ENCODE data around the gene EDC4. TPM values are rescaled to one million over a fixed set of nuclear protein-coding genes. Genes with fewer than 3 reads are reported as not detected.

EDC4 gene
- total and polyA plus RNA-seq, 2 of the 13 experiments (the other 11 are each of a cell fraction or from before 2014, with no cell fraction given) = 51.4 to 59.1 TPM

- peak; percentile 17; the same call in 1 of the 2 replicates for TF ChIP-seq ISL2 (CRISPR knock-in tag; IDR thresholded peaks at IDR 0.05)
- peak; percentile 63; the same call in 1 of the 2 replicates for TF ChIP-seq ZZZ3 (CRISPR knock-in tag; IDR thresholded peaks at IDR 0.05; ENCODE audit: borderline replicate concordance)
- no peak for TF ChIP-seq ZKSCAN8 (CRISPR knock-in tag; IDR thresholded peaks at IDR 0.05; ENCODE audit: borderline replicate concordance)
- TF ChIP-seq, protein P1, sequence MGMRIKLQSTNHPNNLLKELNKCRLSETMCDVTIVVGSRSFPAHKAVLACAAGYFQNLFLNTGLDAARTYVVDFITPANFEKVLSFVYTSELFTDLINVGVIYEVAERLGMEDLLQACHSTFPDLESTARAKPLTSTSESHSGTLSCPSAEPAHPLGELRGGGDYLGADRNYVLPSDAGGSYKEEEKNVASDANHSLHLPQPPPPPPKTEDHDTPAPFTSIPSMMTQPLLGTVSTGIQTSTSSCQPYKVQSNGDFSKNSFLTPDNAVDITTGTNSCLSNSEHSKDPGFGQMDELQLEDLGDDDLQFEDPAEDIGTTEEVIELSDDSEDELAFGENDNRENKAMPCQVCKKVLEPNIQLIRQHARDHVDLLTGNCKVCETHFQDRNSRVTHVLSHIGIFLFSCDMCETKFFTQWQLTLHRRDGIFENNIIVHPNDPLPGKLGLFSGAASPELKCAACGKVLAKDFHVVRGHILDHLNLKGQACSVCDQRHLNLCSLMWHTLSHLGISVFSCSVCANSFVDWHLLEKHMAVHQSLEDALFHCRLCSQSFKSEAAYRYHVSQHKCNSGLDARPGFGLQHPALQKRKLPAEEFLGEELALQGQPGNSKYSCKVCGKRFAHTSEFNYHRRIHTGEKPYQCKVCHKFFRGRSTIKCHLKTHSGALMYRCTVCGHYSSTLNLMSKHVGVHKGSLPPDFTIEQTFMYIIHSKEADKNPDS (CRISPR knock-in tag; IDR thresholded peaks at IDR 0.05) = peak; percentile 82; the same call in 1 of the 2 replicates
- TF ChIP-seq ISX (CRISPR knock-in tag; conservative IDR thresholded peaks at IDR 0.05) = no peak
- TF ChIP-seq ZBTB4 (CRISPR knock-in tag; IDR thresholded peaks at IDR 0.05; ENCODE audit: borderline replicate concordance) = peak; percentile 54; the same call in 1 of the 2 replicates
- TF ChIP-seq, protein P2, sequence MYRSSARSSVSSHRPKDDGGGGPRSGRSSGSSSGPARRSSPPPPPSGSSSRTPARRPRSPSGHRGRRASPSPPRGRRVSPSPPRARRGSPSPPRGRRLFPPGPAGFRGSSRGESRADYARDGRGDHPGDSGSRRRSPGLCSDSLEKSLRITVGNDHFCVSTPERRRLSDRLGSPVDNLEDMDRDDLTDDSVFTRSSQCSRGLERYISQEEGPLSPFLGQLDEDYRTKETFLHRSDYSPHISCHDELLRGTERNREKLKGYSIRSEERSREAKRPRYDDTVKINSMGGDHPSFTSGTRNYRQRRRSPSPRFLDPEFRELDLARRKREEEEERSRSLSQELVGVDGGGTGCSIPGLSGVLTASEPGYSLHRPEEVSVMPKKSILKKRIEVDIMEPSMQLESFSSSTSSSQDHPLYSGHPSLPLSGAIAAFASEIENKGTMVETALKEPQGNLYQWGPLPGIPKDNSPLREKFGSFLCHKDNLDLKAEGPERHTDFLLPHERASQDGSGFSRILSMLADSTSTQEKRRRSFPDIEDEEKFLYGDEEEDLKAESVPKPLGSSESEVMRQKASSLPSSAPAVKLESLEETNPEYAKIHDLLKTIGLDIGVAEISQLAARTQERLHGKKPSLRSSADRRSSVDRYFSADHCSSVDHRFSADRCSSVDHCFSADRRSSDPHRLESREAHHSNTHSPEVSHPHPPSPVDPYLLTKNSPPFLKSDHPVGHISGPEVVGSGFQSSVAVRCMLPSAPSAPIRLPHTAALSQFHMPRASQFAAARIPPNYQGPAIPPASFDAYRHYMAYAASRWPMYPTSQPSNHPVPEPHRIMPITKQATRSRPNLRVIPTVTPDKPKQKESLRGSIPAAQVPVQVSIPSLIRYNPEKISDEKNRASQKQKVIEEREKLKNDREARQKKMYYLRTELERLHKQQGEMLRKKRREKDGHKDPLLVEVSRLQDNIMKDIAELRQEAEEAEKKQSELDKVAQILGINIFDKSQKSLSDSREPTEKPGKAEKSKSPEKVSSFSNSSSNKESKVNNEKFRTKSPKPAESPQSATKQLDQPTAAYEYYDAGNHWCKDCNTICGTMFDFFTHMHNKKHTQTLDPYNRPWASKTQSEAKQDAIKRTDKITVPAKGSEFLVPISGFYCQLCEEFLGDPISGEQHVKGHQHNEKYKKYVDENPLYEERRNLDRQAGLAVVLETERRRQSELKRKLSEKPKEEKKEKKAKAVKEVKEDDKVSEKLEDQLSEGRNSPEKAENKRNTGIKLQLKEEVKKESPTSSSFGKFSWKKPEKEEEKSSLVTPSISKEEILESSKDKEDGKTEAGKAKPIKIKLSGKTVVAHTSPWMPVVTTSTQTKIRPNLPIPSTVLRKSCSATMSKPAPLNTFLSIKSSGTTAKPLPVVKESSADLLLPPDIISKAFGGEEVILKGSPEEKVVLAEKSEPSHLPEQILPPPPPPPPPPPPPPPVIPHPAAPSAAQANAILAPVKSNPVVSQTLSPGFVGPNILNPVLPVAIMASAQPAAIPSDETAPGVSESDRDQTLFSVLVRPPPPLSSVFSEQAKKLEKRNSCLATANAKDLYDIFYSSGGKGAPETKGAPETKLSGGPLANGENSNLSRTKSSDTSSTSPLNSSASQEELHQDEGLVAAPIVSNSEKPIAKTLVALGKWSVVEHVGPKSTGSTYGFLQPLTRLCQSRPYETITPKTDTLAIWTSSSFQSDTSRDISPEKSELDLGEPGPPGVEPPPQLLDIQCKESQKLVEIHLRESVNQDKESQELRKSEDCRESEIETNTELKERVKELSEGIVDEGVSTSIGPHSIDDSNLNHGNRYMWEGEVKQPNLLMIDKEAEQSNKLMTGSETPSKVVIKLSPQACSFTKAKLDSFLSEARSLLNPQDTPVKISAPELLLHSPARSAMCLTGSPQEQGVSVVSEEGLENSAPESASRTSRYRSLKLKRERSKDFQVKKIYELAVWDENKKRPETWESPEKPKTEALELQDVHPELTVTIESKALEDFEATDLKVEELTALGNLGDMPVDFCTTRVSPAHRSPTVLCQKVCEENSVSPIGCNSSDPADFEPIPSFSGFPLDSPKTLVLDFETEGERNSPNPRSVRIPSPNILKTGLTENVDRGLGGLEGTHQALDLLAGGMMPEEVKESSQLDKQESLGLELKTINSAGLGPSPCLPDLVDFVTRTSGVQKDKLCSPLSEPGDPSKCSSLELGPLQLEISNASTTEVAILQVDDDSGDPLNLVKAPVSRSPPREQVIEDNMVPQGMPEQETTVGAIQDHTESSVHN (CRISPR knock-in tag; IDR thresholded peaks at IDR 0.05) = peak; percentile 90; the same call in 1 of the 2 replicates
- peak; percentile 65 for TF ChIP-seq SAP130 (CRISPR knock-in tag; IDR thresholded peaks at IDR 0.05; ENCODE audit: low read depth)
- 0 out of 2 replicates have a peak, but pooled peaks have one; percentile 29 for TF ChIP-seq FOSL1 (CRISPR knock-in tag; IDR thresholded peaks at IDR 0.05; ENCODE audit: borderline replicate concordance)
- peak; percentile 80 for TF ChIP-seq ZC3H13 (CRISPR knock-in tag; IDR thresholded peaks at IDR 0.05)
- no peak for TF ChIP-seq PCBP1 (IDR thresholded peaks at IDR 0.05; ENCODE audit: borderline replicate concordance, low read depth, low read length)
- TF ChIP-seq ZNF3 (CRISPR knock-in tag; IDR thresholded peaks at IDR 0.05) = 0 out of 2 replicates have a peak, but pooled peaks have one; percentile 43
- TF ChIP-seq TBX2 (CRISPR knock-in tag; IDR thresholded peaks at IDR 0.05; ENCODE audit: borderline replicate concordance) = peak; percentile 15; the same call in 1 of the 2 replicates
Measured at GRCh38 chr16:67842509-67843342, 30.1 kb upstream of the EDC4 start (continued).
